Right lobe of liver (tissue), 4 donors: ENCODE measurements around the gene ABCA3.

Experiments
- POLR2A ChIP-seq: fragments of 450-650 bp; IDR thresholded peaks from one replicate; pipeline ENCODE4 v1.6.1; 2017; ENCODE audit warnings: antibody characterized with exemption, mild to moderate bottlenecking
- TF ChIP-seq, protein P1 (sequence below), 4 donors: fragments of 200-600 bp in 3 of 4; fragments of 450-650 bp in 1 of 4; IDR thresholded peaks; one replicate each; pipeline versions ENCODE4 v1.5.1 to v1.8.0; 2016 to 2022; ENCODE audit warnings: antibody characterized with exemption in 4 of 4, mild to moderate bottlenecking in 2 of 4
- donor health status: DM: no; HTN: no; CAD: no.
- donor health status: DM: no; HTN: no; CAD: no.
- donor health status: DM: no; HTN: yes; CAD: no.

DNA sequence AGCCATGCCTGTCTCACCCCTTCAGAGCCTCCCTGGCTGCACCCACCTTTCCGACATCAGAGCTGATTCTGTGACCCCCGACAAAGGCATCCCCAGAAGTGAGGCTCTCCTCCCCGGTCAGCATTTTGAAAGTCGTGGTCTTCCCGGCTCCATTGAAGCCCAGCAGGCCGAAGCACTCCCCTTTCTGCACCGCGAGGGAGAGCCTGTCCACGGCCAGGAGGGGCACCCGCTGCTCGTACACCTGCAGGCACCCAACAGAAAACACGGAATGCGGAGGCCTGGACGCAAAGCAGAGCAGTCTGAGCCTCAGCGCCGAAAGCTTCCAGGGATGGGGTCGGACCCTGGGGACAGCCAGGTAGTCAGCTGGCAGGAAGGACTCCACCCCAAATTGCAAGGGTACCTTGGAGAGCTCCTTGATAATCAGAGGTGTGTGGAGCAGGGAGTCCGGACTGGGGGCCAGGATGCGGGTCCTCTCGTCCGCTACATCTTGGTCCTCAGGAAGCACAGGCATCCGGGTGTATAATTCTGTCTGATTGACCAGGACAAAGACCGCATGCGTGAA lies 59.5 kb downstream of the ABCA3 start:
- TF ChIP-seq, protein P1, sequence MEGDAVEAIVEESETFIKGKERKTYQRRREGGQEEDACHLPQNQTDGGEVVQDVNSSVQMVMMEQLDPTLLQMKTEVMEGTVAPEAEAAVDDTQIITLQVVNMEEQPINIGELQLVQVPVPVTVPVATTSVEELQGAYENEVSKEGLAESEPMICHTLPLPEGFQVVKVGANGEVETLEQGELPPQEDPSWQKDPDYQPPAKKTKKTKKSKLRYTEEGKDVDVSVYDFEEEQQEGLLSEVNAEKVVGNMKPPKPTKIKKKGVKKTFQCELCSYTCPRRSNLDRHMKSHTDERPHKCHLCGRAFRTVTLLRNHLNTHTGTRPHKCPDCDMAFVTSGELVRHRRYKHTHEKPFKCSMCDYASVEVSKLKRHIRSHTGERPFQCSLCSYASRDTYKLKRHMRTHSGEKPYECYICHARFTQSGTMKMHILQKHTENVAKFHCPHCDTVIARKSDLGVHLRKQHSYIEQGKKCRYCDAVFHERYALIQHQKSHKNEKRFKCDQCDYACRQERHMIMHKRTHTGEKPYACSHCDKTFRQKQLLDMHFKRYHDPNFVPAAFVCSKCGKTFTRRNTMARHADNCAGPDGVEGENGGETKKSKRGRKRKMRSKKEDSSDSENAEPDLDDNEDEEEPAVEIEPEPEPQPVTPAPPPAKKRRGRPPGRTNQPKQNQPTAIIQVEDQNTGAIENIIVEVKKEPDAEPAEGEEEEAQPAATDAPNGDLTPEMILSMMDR (IDR thresholded peaks at IDR 0.05) = no peak
- TF ChIP-seq POLR2A = no peak
